IPS-15b (cell line): Measurements from ENCODE around the gene COMT.
"Not testable (repeated sequence)": the region's sequence is repeated elsewhere in the genome, so short reads cannot be mapped to it uniquely, and the experiment has no call there.

Experiments
- H3K27me3 ChIP-seq: one replicate; pipeline ENCODE4 v1.6.1; 2013; ENCODE audit warnings: low read length; ENCODE audit not compliant: control insufficient read depth, insufficient read depth
- H3K36me3 ChIP-seq: one replicate; pipeline ENCODE4 v1.6.1; 2013; ENCODE audit warnings: low read length; ENCODE audit not compliant: control insufficient read depth, insufficient read depth
- H3K4me1 ChIP-seq: one replicate; pipeline ENCODE4 v1.6.1; 2013; ENCODE audit warnings: mild to moderate bottlenecking, low read length; ENCODE audit not compliant: control insufficient read depth, insufficient read depth
- H3K4me3 ChIP-seq: one replicate; pipeline ENCODE4 v1.5.1; 2013; ENCODE audit warnings: low read depth, low read length
- H3K9ac ChIP-seq: one replicate; pipeline ENCODE4 v1.6.1; 2013; ENCODE audit warnings: low read depth, mild to moderate bottlenecking, low read length
- H3K9me3 ChIP-seq: one replicate; pipeline ENCODE4 v1.6.1; 2013; ENCODE audit warnings: mild to moderate bottlenecking, low read length; ENCODE audit not compliant: control insufficient read depth, insufficient read depth

Gene COMT

GRCh38 chr22:19901577-19902244 is 39.9 kb upstream of the COMT start:
- Histone ChIP-seq H3K9ac (no peak overlapping the region), H3K9me3 (no peaks in the 10 kb centered on the region), H3K36me3 (no peaks in the 10 kb centered on the region), H3K4me1 (no peaks in the 10 kb centered on the region), H3K27me3 (no peaks in the 10 kb centered on the region), H3K4me3 (no peak overlapping the region)

GRCh38 chr22:19902245-19902715 is 39.3 kb upstream of the COMT start:
- Histone ChIP-seq H3K36me3 (no peaks in the 10 kb centered on the region), H3K9me3 (no peaks in the 10 kb centered on the region), H3K27me3 (no peaks in the 10 kb centered on the region), H3K9ac (no peak overlapping the region), H3K4me3 (no peak overlapping the region), H3K4me1 (no peaks in the 10 kb centered on the region)

- no peaks in the 10 kb centered on the region for H3K36me3 ChIP-seq
- H3K4me1 ChIP-seq: no peaks in the 10 kb centered on the region
- no peaks in the 10 kb centered on the region for H3K27me3 ChIP-seq
- no peak overlapping the region for H3K4me3 ChIP-seq
- H3K9ac ChIP-seq: peak overlapping the region; percentile 54
- H3K9me3 ChIP-seq: no peaks in the 10 kb centered on the region
These were observed 38.5 kb upstream of the COMT start for GRCh38 chr22:19903031-19903430.

- H3K9me3 ChIP-seq: no peaks in the 10 kb centered on the region
- H3K9ac ChIP-seq: no peak overlapping the region
- no peaks in the 10 kb centered on the region for H3K4me1 ChIP-seq
- no peak overlapping the region for H3K4me3 ChIP-seq
- H3K36me3 ChIP-seq: no peaks in the 10 kb centered on the region
- no peaks in the 10 kb centered on the region for H3K27me3 ChIP-seq
These were observed 38.1 kb upstream of the COMT start for GRCh38 chr22:19903513-19903912.

GRCh38 chr22:19904174-19904856 is 37.3 kb upstream of the COMT start:
- H3K9ac ChIP-seq: no peak overlapping the region
- H3K36me3 ChIP-seq: no peaks in the 10 kb centered on the region
- no peaks in the 10 kb centered on the region for H3K9me3 ChIP-seq
- no peaks in the 10 kb centered on the region for H3K27me3 ChIP-seq
- H3K4me1 ChIP-seq: no peaks in the 10 kb centered on the region
- no peak overlapping the region for H3K4me3 ChIP-seq

- Histone ChIP-seq H3K9ac (no peak overlapping the region), H3K4me3 (no peak overlapping the region)
These were observed 36.6 kb upstream of the COMT start for GRCh38 chr22:19904935-19905334.

GRCh38 chr22:19905347-19906276 is 36.0 kb upstream of the COMT start:
- Histone ChIP-seq H3K27me3 (no peaks in the 10 kb centered on the region), H3K9me3 (no peaks in the 10 kb centered on the region), H3K4me3 (no peak overlapping the region), H3K9ac (no peak overlapping the region), H3K36me3 (no peaks in the 10 kb centered on the region), H3K4me1 (no peaks in the 10 kb centered on the region)

More at GRCh38 chr22:19904935-19905334, 36.6 kb upstream of the COMT start:
- H3K4me1 ChIP-seq: no peaks in the 10 kb centered on the region
- H3K27me3 ChIP-seq: no peaks in the 10 kb centered on the region
- H3K36me3 ChIP-seq: no peaks in the 10 kb centered on the region
- H3K9me3 ChIP-seq: no peaks in the 10 kb centered on the region

GRCh38 chr22:19906864-19907263 is 34.7 kb upstream of the COMT start:
- H3K9me3 ChIP-seq, H3K4me1 ChIP-seq, H3K4me3 ChIP-seq, H3K9ac ChIP-seq, H3K36me3 ChIP-seq, H3K27me3 ChIP-seq: not testable (repeated sequence)

GRCh38 chr22:19907902-19908301 is 33.7 kb upstream of the COMT start:
- not testable (repeated sequence) for H3K4me3 ChIP-seq, H3K36me3 ChIP-seq, H3K9me3 ChIP-seq, H3K27me3 ChIP-seq, H3K4me1 ChIP-seq, H3K9ac ChIP-seq

GRCh38 chr22:19909350-19910179 is 32.0 kb upstream of the COMT start:
- Histone ChIP-seq H3K27me3 (no peaks in the 10 kb centered on the region), H3K9ac (no peak overlapping the region), H3K9me3 (no peaks in the 10 kb centered on the region), H3K4me3 (no peak overlapping the region), H3K36me3 (peaks cover 3% of the 10 kb centered on the region), H3K4me1 (no peaks in the 10 kb centered on the region)

- H3K9me3 ChIP-seq: no peaks in the 10 kb centered on the region
- H3K36me3 ChIP-seq: peaks cover 3% of the 10 kb centered on the region
- H3K4me3 ChIP-seq: no peak overlapping the region
- H3K27me3 ChIP-seq: no peaks in the 10 kb centered on the region
- no peak overlapping the region for H3K9ac ChIP-seq
- no peaks in the 10 kb centered on the region for H3K4me1 ChIP-seq
These were observed 31.3 kb upstream of the COMT start for GRCh38 chr22:19910180-19910744.
